ENCODE results near the gene CLEC18A. TPM values are rescaled to one million over a fixed set of nuclear protein-coding genes. Genes with fewer than 3 reads are reported as not detected.

CLEC18A gene
- total RNA-seq, 1 experiment from 2014 or later: 0.46 TPM

DNA sequence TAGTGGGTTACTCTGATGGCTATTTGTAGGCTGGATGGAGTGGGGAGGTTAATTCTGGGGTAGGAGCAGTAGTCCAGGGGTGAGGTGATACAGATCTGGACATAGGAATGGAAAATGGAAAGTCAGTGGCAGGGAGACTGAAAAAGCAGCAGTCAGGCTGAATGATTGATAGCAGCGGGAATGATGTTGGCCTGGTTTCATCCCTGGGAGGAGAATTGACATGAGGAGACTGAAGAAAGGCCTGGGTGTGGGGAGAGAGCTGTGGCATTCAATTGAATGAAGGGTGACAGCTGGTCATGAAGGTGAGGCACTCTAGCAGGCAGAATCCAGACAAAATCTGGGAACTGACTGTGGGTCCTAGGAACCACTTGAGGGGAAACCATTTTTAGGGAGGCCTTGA, 34.7 kb upstream of the CLEC18A start:
- intact Hi-C loops (cut with micrococcal nuclease; ENCODE audit: unreplicated experiment) (no loop called here), in situ Hi-C loops (cut with HindIII; ENCODE audit: low pct_unique_long_range_greater_than_20kb, low sequenced_read_pairs) (no loop called here)
- TF ChIP-seq POLR2AphosphoS5 (IDR thresholded peaks at IDR 0.05; ENCODE audit: low read depth, low read length) (no peak), TCF7L2 (IDR thresholded peaks at IDR 0.05; ENCODE audit: low read depth, low read length) (no peak), SIN3A (IDR thresholded peaks at IDR 0.05; ENCODE audit: borderline replicate concordance, insufficient read depth, low read depth, low read length) (no peak)
- TF ChIP-seq, protein P1, sequence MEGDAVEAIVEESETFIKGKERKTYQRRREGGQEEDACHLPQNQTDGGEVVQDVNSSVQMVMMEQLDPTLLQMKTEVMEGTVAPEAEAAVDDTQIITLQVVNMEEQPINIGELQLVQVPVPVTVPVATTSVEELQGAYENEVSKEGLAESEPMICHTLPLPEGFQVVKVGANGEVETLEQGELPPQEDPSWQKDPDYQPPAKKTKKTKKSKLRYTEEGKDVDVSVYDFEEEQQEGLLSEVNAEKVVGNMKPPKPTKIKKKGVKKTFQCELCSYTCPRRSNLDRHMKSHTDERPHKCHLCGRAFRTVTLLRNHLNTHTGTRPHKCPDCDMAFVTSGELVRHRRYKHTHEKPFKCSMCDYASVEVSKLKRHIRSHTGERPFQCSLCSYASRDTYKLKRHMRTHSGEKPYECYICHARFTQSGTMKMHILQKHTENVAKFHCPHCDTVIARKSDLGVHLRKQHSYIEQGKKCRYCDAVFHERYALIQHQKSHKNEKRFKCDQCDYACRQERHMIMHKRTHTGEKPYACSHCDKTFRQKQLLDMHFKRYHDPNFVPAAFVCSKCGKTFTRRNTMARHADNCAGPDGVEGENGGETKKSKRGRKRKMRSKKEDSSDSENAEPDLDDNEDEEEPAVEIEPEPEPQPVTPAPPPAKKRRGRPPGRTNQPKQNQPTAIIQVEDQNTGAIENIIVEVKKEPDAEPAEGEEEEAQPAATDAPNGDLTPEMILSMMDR (IDR thresholded peaks at IDR 0.05): no peak
- TF ChIP-seq, protein P2, sequence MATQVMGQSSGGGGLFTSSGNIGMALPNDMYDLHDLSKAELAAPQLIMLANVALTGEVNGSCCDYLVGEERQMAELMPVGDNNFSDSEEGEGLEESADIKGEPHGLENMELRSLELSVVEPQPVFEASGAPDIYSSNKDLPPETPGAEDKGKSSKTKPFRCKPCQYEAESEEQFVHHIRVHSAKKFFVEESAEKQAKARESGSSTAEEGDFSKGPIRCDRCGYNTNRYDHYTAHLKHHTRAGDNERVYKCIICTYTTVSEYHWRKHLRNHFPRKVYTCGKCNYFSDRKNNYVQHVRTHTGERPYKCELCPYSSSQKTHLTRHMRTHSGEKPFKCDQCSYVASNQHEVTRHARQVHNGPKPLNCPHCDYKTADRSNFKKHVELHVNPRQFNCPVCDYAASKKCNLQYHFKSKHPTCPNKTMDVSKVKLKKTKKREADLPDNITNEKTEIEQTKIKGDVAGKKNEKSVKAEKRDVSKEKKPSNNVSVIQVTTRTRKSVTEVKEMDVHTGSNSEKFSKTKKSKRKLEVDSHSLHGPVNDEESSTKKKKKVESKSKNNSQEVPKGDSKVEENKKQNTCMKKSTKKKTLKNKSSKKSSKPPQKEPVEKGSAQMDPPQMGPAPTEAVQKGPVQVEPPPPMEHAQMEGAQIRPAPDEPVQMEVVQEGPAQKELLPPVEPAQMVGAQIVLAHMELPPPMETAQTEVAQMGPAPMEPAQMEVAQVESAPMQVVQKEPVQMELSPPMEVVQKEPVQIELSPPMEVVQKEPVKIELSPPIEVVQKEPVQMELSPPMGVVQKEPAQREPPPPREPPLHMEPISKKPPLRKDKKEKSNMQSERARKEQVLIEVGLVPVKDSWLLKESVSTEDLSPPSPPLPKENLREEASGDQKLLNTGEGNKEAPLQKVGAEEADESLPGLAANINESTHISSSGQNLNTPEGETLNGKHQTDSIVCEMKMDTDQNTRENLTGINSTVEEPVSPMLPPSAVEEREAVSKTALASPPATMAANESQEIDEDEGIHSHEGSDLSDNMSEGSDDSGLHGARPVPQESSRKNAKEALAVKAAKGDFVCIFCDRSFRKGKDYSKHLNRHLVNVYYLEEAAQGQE (IDR thresholded peaks at IDR 0.05; ENCODE audit: insufficient read depth in 1 of 2, low read depth in 2 of 2, low read length in 1 of 2): no peak
- DNase-seq (ENCODE audit: low read depth, low spot score) (no peak), ATAC-seq (no peak)
- CTCF ChIA-PET: no interaction called here
- no peaks in the 10 kb centered on the region for H3K36me3 ChIP-seq (ENCODE audit: control insufficient read depth, insufficient read depth, low read length)
- no peak overlapping the region for H3K27ac ChIP-seq (ENCODE audit: low read length)
- peaks cover 7% of the 10 kb centered on the region for H3K4me1 ChIP-seq (ENCODE audit: control insufficient read depth, insufficient read depth, low read length)
- POLR2A ChIA-PET: no interaction called here
- H3K9me3 ChIP-seq (ENCODE audit: control insufficient read depth, insufficient read depth, low read depth, low read length): no peaks in the 10 kb centered on the region
- no peak overlapping the region for H3K4me3 ChIP-seq (ENCODE audit: low read depth in 2 of 2, low read length in 2 of 2)
- no peaks in the 10 kb centered on the region for H3K27me3 ChIP-seq (ENCODE audit: control insufficient read depth, insufficient read depth, low read length)
- BruUV-seq (replicated peaks): no TSS peak

DNA sequence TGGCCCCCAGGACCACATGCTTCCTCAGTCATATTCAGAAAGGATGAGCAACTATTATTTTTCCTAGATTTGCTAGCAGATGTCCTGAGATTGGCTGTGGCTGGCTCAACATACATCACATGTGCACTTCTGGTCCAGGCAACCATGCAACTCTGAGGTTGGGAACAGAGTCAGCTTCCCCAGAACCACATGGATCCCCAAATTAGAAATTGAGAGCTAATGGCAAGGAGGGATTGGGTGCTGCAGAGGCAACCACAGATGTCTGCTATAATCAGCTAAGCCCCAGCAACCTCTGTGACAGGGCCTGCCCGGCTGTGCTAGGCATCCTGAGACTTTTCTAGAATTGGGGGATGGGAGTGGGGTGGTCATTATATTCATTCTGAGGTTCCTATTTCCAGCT, 33.8 kb upstream of the CLEC18A start:
- in situ Hi-C loops (cut with HindIII; ENCODE audit: low pct_unique_long_range_greater_than_20kb, low sequenced_read_pairs): no loop called here
- no peak overlapping the region for H3K4me3 ChIP-seq (ENCODE audit: low read depth in 2 of 2, low read length in 2 of 2)
- POLR2A ChIA-PET: no interaction called here

More for the DNA sequence above, 33.8 kb upstream of the CLEC18A start:
- no peak for TF ChIP-seq SIN3A (IDR thresholded peaks at IDR 0.05; ENCODE audit: borderline replicate concordance, insufficient read depth, low read depth, low read length)
- TF ChIP-seq POLR2AphosphoS5 (IDR thresholded peaks at IDR 0.05; ENCODE audit: low read depth, low read length): no peak
- TF ChIP-seq TCF7L2 (IDR thresholded peaks at IDR 0.05; ENCODE audit: low read depth, low read length): no peak
- TF ChIP-seq, protein P1 (IDR thresholded peaks at IDR 0.05): no peak
- TF ChIP-seq, protein P2 (IDR thresholded peaks at IDR 0.05; ENCODE audit: insufficient read depth in 1 of 2, low read depth in 2 of 2, low read length in 1 of 2): no peak
- Histone ChIP-seq H3K36me3 (ENCODE audit: control insufficient read depth, insufficient read depth, low read length) (no peaks in the 10 kb centered on the region), H3K9me3 (ENCODE audit: control insufficient read depth, insufficient read depth, low read depth, low read length) (no peaks in the 10 kb centered on the region), H3K27me3 (ENCODE audit: control insufficient read depth, insufficient read depth, low read length) (no peaks in the 10 kb centered on the region), H3K4me1 (ENCODE audit: control insufficient read depth, insufficient read depth, low read length) (peaks cover 7% of the 10 kb centered on the region), H3K27ac (ENCODE audit: low read length) (no peak overlapping the region)
- no TSS peak for BruUV-seq (replicated peaks)
- CTCF ChIA-PET: no interaction called here
- intact Hi-C loops (cut with micrococcal nuclease; ENCODE audit: unreplicated experiment): no loop called here
- ATAC-seq (no peak), DNase-seq (ENCODE audit: low read depth, low spot score) (no peak)
